Measurements from ENCODE around the gene RER1. TPM values are rescaled to one million over a fixed set of nuclear protein-coding genes. Genes with fewer than 3 reads are reported as not detected.

RER1 gene
- total RNA-seq, 1 experiment from 2014 or later = 141 TPM

GRCh38 chr1:2394761-2395160, 3.1 kb downstream of the RER1 start:
- no TSS peak for BruUV-seq (replicated peaks)
- Histone ChIP-seq H3K4me1 (peaks cover 11% of the 10 kb centered on the region; the same call in 1 of the 2 replicates), H3K9me3 (no peaks in the 10 kb centered on the region), H3K36me3 (ENCODE audit: control insufficient read depth, insufficient read depth, low read length) (no peaks in the 10 kb centered on the region; the same call in 1 of the 2 replicates), H3K4me3 (ENCODE audit: low read depth, low read length) (no peak overlapping the region), H3K27me3 (replicated peaks; ENCODE audit: control insufficient read depth, insufficient read depth, low read length) (no peaks in the 10 kb centered on the region)
- intact Hi-C loops (cut with micrococcal nuclease; ENCODE audit: unreplicated experiment) = no loop called here
- no peaks in the 10 kb centered on the region for H3K9me3 Mint-ChIP-seq (ENCODE audit: unreplicated experiment)
- no peak for TF ChIP-seq CTCF (IDR thresholded peaks at IDR 0.05; ENCODE audit: insufficient read depth in 1 of 2, low read depth in 1 of 2, low read length in 1 of 2, severe bottlenecking in 1 of 2, unreplicated experiment in 1 of 2)
- DNase-seq = no peak
- no peak overlapping the region for H3K27ac Mint-ChIP-seq (ENCODE audit: unreplicated experiment)
- no peak overlapping the region for H3K4me3 Mint-ChIP-seq (ENCODE audit: unreplicated experiment)
- peaks cover 51% of the 10 kb centered on the region for H3K36me3 Mint-ChIP-seq (ENCODE audit: insufficient read depth, unreplicated experiment)
- CTCF ChIA-PET = no interaction called here
- POLR2A ChIA-PET = no interaction called here
- peaks cover 10% of the 10 kb centered on the region for H3K4me1 Mint-ChIP-seq (ENCODE audit: low read depth, unreplicated experiment)
- no peaks in the 10 kb centered on the region for H3K27me3 Mint-ChIP-seq (ENCODE audit: insufficient read depth, unreplicated experiment)

- peaks cover 10% of the 10 kb centered on the region for H3K4me1 Mint-ChIP-seq (ENCODE audit: low read depth, unreplicated experiment)
- no peak overlapping the region for H3K4me3 Mint-ChIP-seq (ENCODE audit: unreplicated experiment)
- DNase-seq = no peak
- CTCF ChIA-PET = no interaction called here
- intact Hi-C loops (cut with micrococcal nuclease; ENCODE audit: unreplicated experiment) = no loop called here
- Histone ChIP-seq H3K9me3 (no peaks in the 10 kb centered on the region), H3K4me1 (peaks cover 11% of the 10 kb centered on the region; the same call in 1 of the 2 replicates), H3K36me3 (ENCODE audit: control insufficient read depth, insufficient read depth, low read length) (no peaks in the 10 kb centered on the region; the same call in 1 of the 2 replicates), H3K4me3 (ENCODE audit: low read depth, low read length) (no peak overlapping the region), H3K27me3 (replicated peaks; ENCODE audit: control insufficient read depth, insufficient read depth, low read length) (no peaks in the 10 kb centered on the region)
- no TSS peak for BruUV-seq (replicated peaks)
- no peaks in the 10 kb centered on the region for H3K9me3 Mint-ChIP-seq (ENCODE audit: unreplicated experiment)
- no peak for TF ChIP-seq CTCF (IDR thresholded peaks at IDR 0.05; ENCODE audit: insufficient read depth in 1 of 2, low read depth in 1 of 2, low read length in 1 of 2, severe bottlenecking in 1 of 2, unreplicated experiment in 1 of 2)
- POLR2A ChIA-PET = no interaction called here
- H3K27me3 Mint-ChIP-seq (ENCODE audit: insufficient read depth, unreplicated experiment) = no peaks in the 10 kb centered on the region
- peaks cover 56% of the 10 kb centered on the region for H3K36me3 Mint-ChIP-seq (ENCODE audit: insufficient read depth, unreplicated experiment)
- H3K27ac Mint-ChIP-seq (ENCODE audit: unreplicated experiment) = no peak overlapping the region
Observed at GRCh38 chr1:2395245-2395644, 3.6 kb downstream of the RER1 start.

- no peak overlapping the region for H3K4me3 Mint-ChIP-seq (ENCODE audit: unreplicated experiment)
- BruUV-seq (replicated peaks) = no TSS peak
- H3K27ac Mint-ChIP-seq (ENCODE audit: unreplicated experiment) = no peak overlapping the region
- Histone ChIP-seq H3K4me3 (ENCODE audit: low read depth, low read length) (no peak overlapping the region), H3K27me3 (replicated peaks; ENCODE audit: control insufficient read depth, insufficient read depth, low read length) (no peaks in the 10 kb centered on the region), H3K36me3 (ENCODE audit: control insufficient read depth, insufficient read depth, low read length) (no peaks in the 10 kb centered on the region; the same call in 1 of the 2 replicates), H3K9me3 (no peaks in the 10 kb centered on the region), H3K4me1 (peaks cover 11% of the 10 kb centered on the region; the same call in 1 of the 2 replicates)
- CTCF ChIA-PET = no interaction called here
- H3K27me3 Mint-ChIP-seq (ENCODE audit: insufficient read depth, unreplicated experiment) = no peaks in the 10 kb centered on the region
- intact Hi-C loops (cut with micrococcal nuclease; ENCODE audit: unreplicated experiment) = no loop called here
- DNase-seq = no peak
- peaks cover 62% of the 10 kb centered on the region for H3K36me3 Mint-ChIP-seq (ENCODE audit: insufficient read depth, unreplicated experiment)
- no peaks in the 10 kb centered on the region for H3K9me3 Mint-ChIP-seq (ENCODE audit: unreplicated experiment)
- H3K4me1 Mint-ChIP-seq (ENCODE audit: low read depth, unreplicated experiment) = peaks cover 10% of the 10 kb centered on the region
- POLR2A ChIA-PET = no interaction called here
- TF ChIP-seq CTCF (IDR thresholded peaks at IDR 0.05; ENCODE audit: insufficient read depth in 1 of 2, low read depth in 1 of 2, low read length in 1 of 2, severe bottlenecking in 1 of 2, unreplicated experiment in 1 of 2) = no peak
Observed at GRCh38 chr1:2396059-2396458, 4.4 kb downstream of the RER1 start.

Data from Caco-2 (cell line).